Mammary epithelial cell (primary cell): ENCODE results near the gene CCDC177.

Experiments
- CTCF ChIP-seq, 2 donors: IDR thresholded peaks in 1 of 2; conservative IDR thresholded peaks in 1 of 2; 2 replicates each; pipeline ENCODE4 v1.5.1; 2011 to 2012; ENCODE audit warnings: inconsistent platforms in 2 of 2, low read length in 2 of 2, mild to moderate bottlenecking in 2 of 2, control low read depth in 1 of 2, low read depth in 1 of 2; ENCODE audit not compliant: insufficient read depth in 1 of 2; ENCODE audit errors: extremely low read depth in 1 of 2
- EZH2 ChIP-seq: IDR thresholded peaks from 2 replicates; pipeline ENCODE4 v1.6.1; 2012; ENCODE audit warnings: low read length, inconsistent platforms, borderline replicate concordance

- TF ChIP-seq CTCF (conservative IDR thresholded peaks at IDR 0.05 in 1 of 2, IDR thresholded peaks at IDR 0.05 in 1 of 2; ENCODE audit: extremely low read depth in 1 of 2, insufficient read depth in 1 of 2, low read depth in 1 of 2, low read length in 2 of 2) = no peak
- no peak for TF ChIP-seq EZH2
These were observed 37.5 kb upstream of the CCDC177 start for GRCh38 chr14:69612014-69612782.
